OCI-M2 (cell line): ENCODE results near the gene NUDT13.

Experiments
- DNase-seq: peaks from one replicate; lab custom pipeline; 2025; ENCODE audit not compliant: unreplicated experiment; lab: John Stamatoyannopoulos, UW

NUDT13 gene

GRCh38 chr10:73110345-73110849 is at the start of gene NUDT13:
NUDT13 (plus strand) TSS chr10:73110455; CDS start chr10:73114366, 3,911 bp downstream.
- DNase-seq, result no peak

DNA sequence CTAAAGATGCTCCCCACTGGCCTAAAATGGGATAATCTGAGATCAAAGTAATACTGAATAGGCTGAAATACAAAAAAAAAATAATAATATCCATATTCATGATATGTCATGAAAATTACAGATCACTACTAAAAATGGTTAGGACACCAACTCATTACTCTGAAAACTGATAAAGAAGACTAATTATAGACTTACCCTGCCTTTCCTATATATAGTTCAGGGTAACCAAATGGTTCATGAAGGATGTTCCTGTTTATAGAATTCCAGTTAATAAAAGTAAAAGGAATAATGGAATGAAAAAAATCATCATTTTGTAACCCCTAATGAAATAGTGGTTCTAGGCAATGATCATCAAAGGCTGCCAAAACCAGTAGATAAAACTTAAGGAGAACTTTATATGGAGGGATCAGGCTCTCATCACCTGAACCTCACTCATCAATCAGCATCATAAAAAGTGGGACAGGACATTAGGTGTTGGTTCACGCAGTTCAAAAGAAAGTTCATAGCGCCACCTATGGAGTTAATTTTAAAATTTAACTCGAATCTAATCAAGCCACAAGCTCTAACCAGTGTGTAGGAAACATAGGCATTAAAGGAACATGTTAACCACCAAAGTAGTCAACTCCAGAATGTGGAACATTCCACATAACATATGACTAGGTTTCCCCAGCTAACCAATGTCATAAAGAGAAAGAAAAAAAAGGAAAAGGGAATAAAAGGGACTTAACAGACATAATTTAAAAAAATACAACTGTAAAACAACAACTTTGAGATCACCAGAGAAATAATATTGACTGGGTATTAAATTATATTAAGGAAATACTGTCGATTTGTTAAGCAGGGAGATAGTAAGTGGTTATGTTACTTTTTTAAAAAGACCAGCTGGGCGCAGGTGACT is 49.3 kb upstream of the NUDT13 start:
- DNase-seq, result no peak

GRCh38 chr10:73061743-73062142 is 48.5 kb upstream of the NUDT13 start:
- DNase-seq, result no peak

- no peak for DNase-seq
Measured at GRCh38 chr10:73065441-73065840, 44.8 kb upstream of the NUDT13 start.

- DNase-seq, result no peak
Measured at GRCh38 chr10:73073627-73074026, 36.6 kb upstream of the NUDT13 start.

DNA sequence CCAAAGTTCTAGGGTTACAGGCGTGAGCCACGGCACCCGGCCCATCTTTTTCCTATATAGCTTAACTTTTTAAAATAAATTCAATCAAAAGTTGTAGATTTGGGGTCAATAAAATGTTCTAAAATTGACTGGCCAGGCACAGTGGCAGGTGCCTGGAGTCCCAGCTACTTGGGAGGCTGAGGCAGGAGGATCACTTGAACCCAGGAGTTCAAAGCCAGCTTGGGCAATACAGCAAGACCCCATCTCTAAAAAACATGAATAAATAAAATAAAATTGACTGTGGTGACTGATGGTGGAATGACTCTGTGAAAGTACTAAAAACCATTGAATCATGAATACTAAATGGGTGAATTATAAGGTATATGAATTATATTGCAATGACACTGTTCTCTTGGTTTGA is 34.4 kb upstream of the NUDT13 start:
- no peak for DNase-seq

DNA sequence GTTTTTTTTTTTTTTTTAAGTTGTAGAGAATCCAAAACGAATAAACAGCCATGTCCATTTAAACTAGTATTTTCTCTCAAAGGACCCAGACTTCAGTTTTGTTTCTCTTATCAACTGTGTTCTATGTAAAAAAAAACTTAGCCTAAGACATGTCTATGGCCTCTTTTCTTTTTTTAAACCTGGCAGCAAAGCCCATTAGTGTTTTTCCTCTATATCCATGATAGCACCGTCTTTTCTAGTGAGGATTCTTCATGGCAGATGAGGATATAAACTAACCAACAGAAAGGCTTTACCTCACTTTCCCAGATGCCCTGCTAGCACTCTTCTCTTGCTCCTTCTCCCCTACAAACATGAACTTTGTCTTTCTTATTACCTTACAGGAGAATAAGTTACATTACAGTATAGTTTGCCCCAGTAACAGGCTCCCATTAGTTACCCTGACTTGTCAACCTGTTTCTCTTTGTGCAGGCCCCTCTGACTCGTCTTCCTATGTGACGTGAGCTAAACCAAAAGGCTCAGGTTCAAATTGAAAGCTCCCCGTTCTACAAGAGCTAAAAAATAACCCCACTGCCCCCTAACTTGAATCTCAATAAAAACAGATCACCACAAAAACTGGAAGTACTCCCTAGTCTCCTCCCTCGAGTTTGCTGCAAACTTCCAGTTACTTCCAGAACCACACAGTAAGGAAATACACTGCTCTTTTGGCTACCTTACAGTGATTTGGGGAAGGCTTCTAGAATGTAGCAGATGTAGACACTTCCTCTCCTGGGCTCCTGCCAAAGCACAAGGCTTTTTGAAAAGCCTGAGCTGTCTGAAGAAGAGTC is 33.7 kb upstream of the NUDT13 start:
- no peak for DNase-seq

- DNase-seq, result no peak
Measured at GRCh38 chr10:73079779-73080541, 30.3 kb upstream of the NUDT13 start.

DNA sequence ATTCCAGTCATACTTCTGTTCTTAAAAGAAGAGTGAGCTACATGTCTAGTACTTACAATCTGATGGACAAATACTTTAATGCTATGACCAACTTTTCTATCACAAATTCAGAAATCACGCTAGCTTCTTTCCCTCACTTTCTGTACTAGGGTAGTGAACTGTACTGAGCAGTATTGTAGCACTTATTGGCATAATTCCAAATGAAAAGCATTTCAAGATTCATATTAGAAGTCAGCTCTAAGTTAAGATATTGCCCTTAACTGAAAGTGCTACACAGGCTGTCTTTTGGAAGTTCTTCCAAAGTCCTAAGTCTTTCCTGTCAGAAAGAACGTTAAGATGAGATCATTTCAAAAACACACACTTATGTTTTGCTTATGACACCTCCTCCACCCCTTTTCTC is 27.0 kb upstream of the NUDT13 start:
- no peak for DNase-seq

DNA sequence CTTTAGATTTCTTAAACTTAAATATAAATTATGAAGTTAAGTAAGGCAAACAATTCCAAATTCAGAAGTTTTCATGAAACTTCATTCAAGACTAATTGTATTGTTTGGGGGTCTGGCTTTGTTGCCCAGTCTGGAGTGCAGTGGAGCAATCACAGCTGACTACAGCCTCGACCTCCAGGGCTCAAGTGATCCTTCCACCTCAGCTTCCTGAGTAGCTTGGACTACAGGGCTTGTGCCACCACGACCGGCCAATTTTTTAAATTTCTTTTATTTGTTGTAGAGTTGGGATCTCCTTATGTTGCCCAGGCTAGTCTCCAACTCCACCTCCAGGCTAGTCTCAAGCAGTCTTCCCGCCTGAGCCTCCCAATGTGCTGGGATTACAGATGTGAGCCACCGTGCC is 26.0 kb upstream of the NUDT13 start:
- no peak for DNase-seq

DNA sequence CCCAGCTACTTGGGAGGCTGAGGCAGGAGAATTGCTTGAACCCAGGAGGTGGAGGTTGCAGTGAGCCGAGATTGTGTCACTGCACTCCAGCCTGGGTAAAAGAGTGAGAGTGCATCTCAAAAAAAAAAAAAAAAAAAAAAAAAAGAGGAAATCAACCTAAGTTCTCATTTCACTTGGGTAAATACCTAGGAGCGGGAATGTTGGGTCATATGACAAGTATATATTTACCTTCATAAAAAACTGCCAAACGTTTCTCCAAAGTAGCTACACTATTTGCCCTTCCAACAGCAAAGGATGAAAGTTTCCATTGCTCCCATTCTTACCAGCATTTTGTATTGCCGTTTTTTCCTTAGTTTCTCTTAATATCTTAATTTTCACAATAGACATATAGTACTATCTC is 23.4 kb upstream of the NUDT13 start:
- no peak for DNase-seq

DNA sequence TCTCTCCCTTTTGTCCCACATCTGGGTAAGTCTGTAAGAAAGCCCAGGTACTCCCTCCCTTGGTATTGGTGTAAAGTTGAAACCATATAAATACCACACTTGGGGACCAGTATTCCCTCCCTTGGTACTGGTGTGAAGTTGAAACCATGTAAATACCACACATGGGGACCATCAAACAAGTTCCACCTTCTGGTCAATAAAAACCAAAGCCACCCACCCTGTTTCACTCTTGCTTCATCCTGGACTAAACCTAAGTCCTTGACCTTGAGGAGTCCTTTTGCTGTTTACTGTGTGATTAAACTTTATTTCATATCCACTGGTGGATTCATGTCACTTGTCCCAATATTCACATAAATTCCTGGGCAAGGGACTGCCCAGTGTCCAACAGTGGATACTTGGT is 22.0 kb upstream of the NUDT13 start:
- no peak for DNase-seq

- DNase-seq, result no peak
Measured at GRCh38 chr10:73092830-73093229, 17.4 kb upstream of the NUDT13 start.

GRCh38 chr10:73093922-73094850 is 16.1 kb upstream of the NUDT13 start:
- no peak for DNase-seq

DNA sequence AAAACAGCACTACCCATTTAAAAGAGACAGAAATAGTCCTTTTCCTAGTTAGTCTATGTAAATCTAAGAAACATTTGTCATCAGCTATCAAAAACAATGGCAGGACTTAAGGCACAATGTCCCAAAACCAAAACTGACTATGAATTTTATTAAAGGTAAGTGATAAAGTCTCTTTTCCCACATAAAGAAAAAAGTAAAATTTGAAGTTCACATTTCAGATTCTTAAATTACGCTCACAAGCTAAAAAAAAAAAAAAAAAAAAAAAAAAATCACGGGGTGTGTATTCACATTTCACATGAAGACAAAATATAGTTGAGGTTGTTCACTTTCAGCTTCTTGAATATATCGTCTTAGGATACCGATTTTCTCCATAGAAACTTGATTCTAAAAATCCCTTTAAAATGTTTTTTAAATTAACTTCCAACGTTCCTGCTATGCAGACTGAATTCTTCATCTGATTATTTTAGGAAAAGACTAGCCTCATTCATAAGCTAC is 15.2 kb upstream of the NUDT13 start:
- DNase-seq, result no peak

DNA sequence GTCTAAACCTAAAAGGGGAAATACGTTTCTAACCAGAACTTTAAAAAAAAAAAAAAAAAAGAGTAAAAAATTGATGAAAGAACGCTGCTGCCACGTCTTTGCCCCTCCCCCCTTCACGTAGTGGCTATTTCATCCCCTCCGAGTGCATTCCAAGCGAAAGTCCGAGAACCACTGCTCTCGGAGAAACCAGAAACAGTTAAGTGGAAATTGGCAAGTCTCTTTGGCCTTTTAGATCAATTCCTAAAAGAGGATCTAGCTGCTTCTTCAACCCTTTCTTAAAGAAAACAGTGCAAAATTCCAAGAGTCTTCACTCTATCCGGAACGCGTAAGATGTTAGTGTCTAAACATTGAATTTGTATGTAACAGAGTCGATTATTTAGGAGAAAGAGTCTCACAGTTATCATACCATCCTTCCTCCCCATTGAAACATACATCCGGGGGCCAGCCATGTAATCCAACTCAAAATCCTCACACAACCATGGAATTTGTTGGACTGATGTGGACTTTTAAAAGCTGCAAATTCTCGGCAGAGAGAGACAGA is 14.7 kb upstream of the NUDT13 start:
- no peak for DNase-seq

GRCh38 chr10:73096041-73096448 is 14.2 kb upstream of the NUDT13 start:
- no peak for DNase-seq

GRCh38 chr10:73096449-73097304 is 13.6 kb upstream of the NUDT13 start, which contains the start of gene P4HA1:
P4HA1 (minus strand) TSS chr10:73096866; CDS start chr10:73074883, 21,983 bp downstream.
- peak; percentile 70 for DNase-seq

GRCh38 chr10:73097305-73097670 is 13.0 kb upstream of the NUDT13 start:
- DNase-seq, result no peak
